DND-41 (cell line): ENCODE measurements around the gene COA1.
"Not testable (repeated sequence)": the region's sequence is repeated elsewhere in the genome, so short reads cannot be mapped to it uniquely, and the experiment has no call there.

Experiments used
- ATAC-seq: fragments of 200-7000 bp; cut with Tn5 transposase; 3 replicates; pipeline ENCODE4 v1.9.1; 2021; ENCODE audit warnings: low read depth; ENCODE audit not compliant: insufficient read depth
- DNase-seq: peaks from one replicate; pipeline ENCODE4 v3.0.0-alpha.2; 2020
- H2AFZ ChIP-seq: 2 replicates; pipeline ENCODE4 v1.6.0; 2012; ENCODE audit warnings: low read depth, low read length
- H3K27ac ChIP-seq: 2 replicates; pipeline ENCODE4 v1.5.1; 2012; ENCODE audit warnings: low read length, inconsistent platforms
- H3K27me3 ChIP-seq: fragments of 200-600 bp; sonication (generic); 2 replicates; pipeline ENCODE4 v1.6.0; 2012; ENCODE audit warnings: low read length, mild to moderate bottlenecking, inconsistent platforms; ENCODE audit not compliant: insufficient read depth, poor library complexity
- H3K36me3 ChIP-seq: 2 replicates; pipeline ENCODE4 v1.5.1; 2012; ENCODE audit warnings: low read length, inconsistent platforms; ENCODE audit not compliant: insufficient read depth
- H3K4me1 ChIP-seq: 2 replicates; pipeline ENCODE4 v1.5.1; 2012; ENCODE audit warnings: mild to moderate bottlenecking, low read length; ENCODE audit not compliant: insufficient read depth
- H3K4me2 ChIP-seq: 2 replicates; pipeline ENCODE4 v1.6.0; 2012; ENCODE audit warnings: mild to moderate bottlenecking, moderate library complexity, low read length, inconsistent platforms; ENCODE audit not compliant: insufficient read depth
- H3K4me3 ChIP-seq, 2 experiments: fragments of 200-600 bp in 1 of 2; shearing (Covaris generic) in 1 of 2; 2 replicates each; pipeline ENCODE4 v1.5.1; 2012 to 2016; ENCODE audit warnings: inconsistent platforms in 2 of 2, low read length in 2 of 2, mild to moderate bottlenecking in 2 of 2, low read depth in 1 of 2, moderate library complexity in 1 of 2
- H3K79me2 ChIP-seq: 2 replicates; pipeline ENCODE4 v1.6.0; 2012; ENCODE audit warnings: low read length, inconsistent platforms; ENCODE audit not compliant: insufficient read depth
- H3K9ac ChIP-seq: 2 replicates; pipeline ENCODE4 v1.6.0; 2012; ENCODE audit warnings: low read depth, mild to moderate bottlenecking, inconsistent platforms, low read length, moderate library complexity
- H3K9me3 ChIP-seq: 2 replicates; pipeline ENCODE4 v1.5.1; 2012; ENCODE audit warnings: low read length, moderate library complexity, mild to moderate bottlenecking, inconsistent platforms; ENCODE audit not compliant: insufficient read depth, severe bottlenecking
- H4K20me1 ChIP-seq: 2 replicates; pipeline ENCODE4 v1.6.0; 2012; ENCODE audit warnings: low read length; ENCODE audit not compliant: insufficient read depth
- EZH2 ChIP-seq: IDR thresholded peaks from 3 replicates; pipeline ENCODE4 v1.6.1; 2012; ENCODE audit warnings: borderline replicate concordance, low read depth, mild to moderate bottlenecking, moderate library complexity, low read length, inconsistent platforms; ENCODE audit not compliant: severe bottlenecking
- TF ChIP-seq, protein P1 (sequence below): IDR thresholded peaks from 2 replicates; pipeline ENCODE4 v1.5.1; 2012; ENCODE audit warnings: borderline replicate concordance, low read length, moderate library complexity, mild to moderate bottlenecking; ENCODE audit not compliant: poor library complexity, severe bottlenecking; ENCODE audit errors: extremely low read depth

Gene COA1

DNA sequence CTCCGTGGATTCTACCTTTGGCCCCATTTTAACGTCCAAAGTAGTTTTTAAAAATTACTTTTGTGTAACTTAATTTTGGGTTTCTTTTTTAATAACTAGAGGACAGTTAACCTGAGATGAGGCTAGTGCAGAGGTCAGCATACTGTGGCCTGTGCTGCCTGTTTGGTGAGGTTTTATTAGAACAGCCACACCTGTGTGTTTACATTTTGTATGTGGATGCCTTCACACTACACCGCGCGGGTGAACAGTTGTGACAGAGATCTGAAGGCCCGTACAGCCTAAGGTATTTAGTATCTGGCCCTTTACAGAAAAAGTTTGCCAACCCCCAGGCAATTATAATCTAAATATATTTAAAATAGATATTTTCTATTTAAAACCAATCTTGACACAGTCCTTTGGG, 99.5 kb downstream of the COA1 start:
- H3K4me3 ChIP-seq, result no peak overlapping the region
- H3K4me2 ChIP-seq, result no peak overlapping the region
- no peak overlapping the region for H2AFZ ChIP-seq
- DNase-seq (no peak), ATAC-seq (no peak)
- TF ChIP-seq, protein P1, sequence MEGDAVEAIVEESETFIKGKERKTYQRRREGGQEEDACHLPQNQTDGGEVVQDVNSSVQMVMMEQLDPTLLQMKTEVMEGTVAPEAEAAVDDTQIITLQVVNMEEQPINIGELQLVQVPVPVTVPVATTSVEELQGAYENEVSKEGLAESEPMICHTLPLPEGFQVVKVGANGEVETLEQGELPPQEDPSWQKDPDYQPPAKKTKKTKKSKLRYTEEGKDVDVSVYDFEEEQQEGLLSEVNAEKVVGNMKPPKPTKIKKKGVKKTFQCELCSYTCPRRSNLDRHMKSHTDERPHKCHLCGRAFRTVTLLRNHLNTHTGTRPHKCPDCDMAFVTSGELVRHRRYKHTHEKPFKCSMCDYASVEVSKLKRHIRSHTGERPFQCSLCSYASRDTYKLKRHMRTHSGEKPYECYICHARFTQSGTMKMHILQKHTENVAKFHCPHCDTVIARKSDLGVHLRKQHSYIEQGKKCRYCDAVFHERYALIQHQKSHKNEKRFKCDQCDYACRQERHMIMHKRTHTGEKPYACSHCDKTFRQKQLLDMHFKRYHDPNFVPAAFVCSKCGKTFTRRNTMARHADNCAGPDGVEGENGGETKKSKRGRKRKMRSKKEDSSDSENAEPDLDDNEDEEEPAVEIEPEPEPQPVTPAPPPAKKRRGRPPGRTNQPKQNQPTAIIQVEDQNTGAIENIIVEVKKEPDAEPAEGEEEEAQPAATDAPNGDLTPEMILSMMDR, result no peak
- no peak for TF ChIP-seq EZH2
- H3K36me3 ChIP-seq, result peaks cover 98% of the 10 kb centered on the region
- H3K27ac ChIP-seq, result no peak overlapping the region
- peaks cover 95% of the 10 kb centered on the region for H3K79me2 ChIP-seq
- peaks cover 44% of the 10 kb centered on the region; the same call in 1 of the 2 replicates for H4K20me1 ChIP-seq
- no peaks in the 10 kb centered on the region for H3K4me1 ChIP-seq
- H3K9me3 ChIP-seq, result no peaks in the 10 kb centered on the region
- no peaks in the 10 kb centered on the region for H3K27me3 ChIP-seq
- H3K9ac ChIP-seq, result no peak overlapping the region

DNA sequence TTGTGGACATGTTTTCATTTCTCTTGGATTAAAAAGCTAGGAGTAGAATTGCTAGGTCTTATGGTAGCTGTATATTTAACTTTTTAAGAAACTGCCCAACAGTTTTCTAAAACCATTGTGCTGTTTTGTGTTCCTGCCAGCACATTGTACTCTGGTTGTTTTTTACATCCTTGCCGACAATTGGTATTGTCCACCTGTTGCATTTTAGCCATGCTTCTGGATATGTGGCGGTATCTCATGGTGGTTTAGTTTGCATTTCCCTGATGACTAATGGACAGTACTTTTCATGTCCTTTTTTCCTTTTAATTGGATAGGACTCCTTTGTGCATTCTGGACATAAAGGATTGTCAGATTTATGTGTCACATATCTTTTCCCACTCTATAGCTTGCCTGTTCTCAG, 100.9 kb downstream of the COA1 start:
- Histone ChIP-seq H3K27ac (no peak overlapping the region), H3K9ac (no peak overlapping the region), H3K4me2 (no peak overlapping the region), H4K20me1 (peaks cover 41% of the 10 kb centered on the region; the same call in 1 of the 2 replicates), H3K4me3 (no peak overlapping the region), H3K79me2 (peaks cover 95% of the 10 kb centered on the region), H2AFZ (no peak overlapping the region), H3K4me1 (no peaks in the 10 kb centered on the region), H3K36me3 (peaks cover 98% of the 10 kb centered on the region), H3K27me3 (no peaks in the 10 kb centered on the region), H3K9me3 (no peaks in the 10 kb centered on the region)
- ATAC-seq (no peak), DNase-seq (no peak)
- TF ChIP-seq, protein P1, result no peak
- TF ChIP-seq EZH2, result no peak

DNA sequence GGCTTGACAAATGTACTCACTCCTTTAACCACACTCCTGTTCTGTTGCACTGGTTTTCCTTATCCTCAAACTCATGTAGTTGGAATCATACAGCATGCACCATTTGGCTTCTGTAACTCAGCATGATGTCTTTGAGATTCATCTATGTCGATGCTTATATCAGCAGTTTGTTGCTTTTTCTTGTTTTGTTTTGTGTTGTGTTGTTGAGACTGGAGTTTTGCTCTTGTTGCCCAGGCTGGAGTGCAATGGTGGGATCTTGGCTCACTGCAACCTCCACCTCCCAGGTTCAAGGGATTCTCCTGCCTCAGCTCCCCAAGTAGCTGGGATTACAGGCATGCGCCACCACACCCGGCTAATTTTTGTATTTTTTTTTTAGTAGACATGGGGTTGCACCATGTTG, 101.5 kb downstream of the COA1 start:
- H3K9ac ChIP-seq, ATAC-seq, H3K27ac ChIP-seq, H3K27me3 ChIP-seq, H3K4me1 ChIP-seq, DNase-seq, H3K4me3 ChIP-seq, H3K9me3 ChIP-seq, H3K4me2 ChIP-seq, H2AFZ ChIP-seq: not testable (repeated sequence)
- Histone ChIP-seq H3K36me3 (peaks cover 98% of the 10 kb centered on the region), H3K79me2 (peaks cover 96% of the 10 kb centered on the region), H4K20me1 (peaks cover 40% of the 10 kb centered on the region)

DNA sequence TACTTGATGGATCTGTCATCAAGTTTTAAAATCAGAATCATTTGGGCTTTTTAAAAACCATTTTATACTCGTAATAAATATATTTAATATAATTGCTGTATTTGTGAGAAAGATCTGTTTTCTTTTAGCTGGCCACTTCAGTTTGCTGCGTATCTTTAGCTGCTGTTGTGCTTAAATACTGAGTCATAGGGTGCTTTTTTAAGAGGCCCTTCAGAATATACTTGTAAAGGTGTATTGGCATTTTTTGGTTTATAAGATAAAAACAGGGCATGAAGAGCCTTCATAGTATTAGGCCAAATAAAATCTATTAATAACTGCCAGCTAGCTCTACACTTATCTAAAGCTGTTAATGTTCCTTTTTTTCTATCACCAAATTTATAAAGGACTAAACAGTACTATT, 102.6 kb downstream of the COA1 start:
- H3K27me3 ChIP-seq, result no peaks in the 10 kb centered on the region
- no peak overlapping the region for H3K9ac ChIP-seq
- H4K20me1 ChIP-seq, result peaks cover 40% of the 10 kb centered on the region
- no peaks in the 10 kb centered on the region for H3K9me3 ChIP-seq
- H3K79me2 ChIP-seq, result peaks cover 96% of the 10 kb centered on the region
- H3K4me2 ChIP-seq, result no peak overlapping the region
- no peaks in the 10 kb centered on the region for H3K4me1 ChIP-seq
- H3K36me3 ChIP-seq, result peaks cover 98% of the 10 kb centered on the region
- no peak for TF ChIP-seq EZH2
- TF ChIP-seq, protein P1, result no peak
- no peak overlapping the region for H3K27ac ChIP-seq
- H3K4me3 ChIP-seq, result no peak overlapping the region
- ATAC-seq (no peak), DNase-seq (no peak)
- H2AFZ ChIP-seq, result no peak overlapping the region
